ENCODE measurements around the gene APBA1.

The APBA1 gene

GRCh38 chr9:69476016-69476415 is 196.2 kb downstream of the APBA1 start:
- no peak for DNase-seq (ENCODE audit: low read depth)
- H3K4me3 ChIP-seq (ENCODE audit: low read depth, low read length): no peak overlapping the region
- no peak for TF ChIP-seq CTCF (IDR thresholded peaks at IDR 0.05; ENCODE audit: control insufficient read depth, extremely low read depth, insufficient read depth)

DNA sequence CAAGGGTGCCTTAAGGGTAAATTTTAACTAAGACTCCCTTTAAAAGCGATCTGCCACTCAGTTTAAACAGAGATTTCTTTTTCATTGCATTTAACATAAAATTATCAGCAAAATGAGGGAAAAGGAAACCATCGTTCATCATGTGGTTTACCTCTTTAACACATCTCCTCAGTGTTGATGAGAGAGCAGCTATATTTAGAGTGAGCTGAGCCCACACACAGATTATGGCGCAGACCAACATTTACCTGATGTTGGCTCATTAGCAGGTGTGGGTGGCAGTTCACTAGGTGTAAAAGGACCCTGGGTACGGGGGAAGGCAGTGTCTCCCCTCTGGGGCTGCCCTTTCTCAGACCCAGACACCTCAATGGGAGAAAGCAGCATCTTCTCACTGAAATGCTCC is 197.3 kb downstream of the APBA1 start:
- no peak overlapping the region for H3K4me3 ChIP-seq (ENCODE audit: low read depth, low read length)
- no peak for TF ChIP-seq CTCF (IDR thresholded peaks at IDR 0.05; ENCODE audit: control insufficient read depth, extremely low read depth, insufficient read depth)
- DNase-seq (ENCODE audit: low read depth): no peak

DNA sequence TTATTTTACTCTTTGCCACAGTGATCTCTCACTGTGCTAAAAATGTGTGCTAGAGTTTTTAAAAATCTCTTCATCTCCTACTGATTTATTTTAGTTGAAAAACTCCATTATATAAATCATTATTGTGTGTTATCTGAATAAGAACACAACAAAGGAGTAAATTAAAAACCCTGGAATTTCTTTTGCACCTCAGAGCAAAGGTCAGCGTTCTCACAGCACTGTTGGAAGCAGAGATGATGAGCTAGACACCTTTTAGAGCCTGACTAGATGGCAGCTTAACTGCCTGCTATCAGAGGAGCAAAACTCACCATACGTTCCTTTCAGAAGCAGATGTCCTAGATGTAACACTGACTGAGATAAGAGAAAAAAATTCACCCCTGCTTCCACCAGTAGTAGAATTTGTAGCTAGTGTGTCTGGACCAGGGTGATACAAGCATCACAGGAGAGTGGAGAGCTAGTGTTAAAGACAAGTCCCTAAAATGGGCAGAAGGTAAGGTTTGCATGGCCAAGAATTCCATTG is 200.0 kb downstream of the APBA1 start:
- no peak for TF ChIP-seq CTCF (IDR thresholded peaks at IDR 0.05; ENCODE audit: control insufficient read depth, extremely low read depth, insufficient read depth)
- no peak overlapping the region for H3K4me3 ChIP-seq (ENCODE audit: low read depth, low read length)
- DNase-seq (ENCODE audit: low read depth): no peak

DNA sequence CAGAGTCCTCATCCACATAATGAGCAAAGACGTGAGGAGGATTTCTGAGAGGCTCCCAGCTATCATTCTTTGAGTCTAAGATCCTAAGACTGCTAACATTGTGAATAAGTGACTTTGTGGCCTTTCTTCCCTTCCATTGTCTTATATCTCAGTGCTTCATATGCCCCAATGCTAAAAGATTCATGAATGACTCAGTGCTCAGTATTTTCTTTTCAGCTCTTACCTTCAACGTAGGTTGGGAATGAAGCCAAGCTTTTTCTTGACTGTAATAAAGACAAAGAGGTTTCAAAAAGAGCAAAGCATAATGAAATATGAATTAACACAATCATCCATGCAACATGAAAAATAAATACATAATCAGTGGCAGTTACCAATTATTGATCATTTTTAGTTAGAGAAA is 200.7 kb downstream of the APBA1 start:
- no peak for TF ChIP-seq CTCF (IDR thresholded peaks at IDR 0.05; ENCODE audit: control insufficient read depth, extremely low read depth, insufficient read depth)
- no peak overlapping the region for H3K4me3 ChIP-seq (ENCODE audit: low read depth, low read length)
- DNase-seq (ENCODE audit: low read depth): no peak

DNA sequence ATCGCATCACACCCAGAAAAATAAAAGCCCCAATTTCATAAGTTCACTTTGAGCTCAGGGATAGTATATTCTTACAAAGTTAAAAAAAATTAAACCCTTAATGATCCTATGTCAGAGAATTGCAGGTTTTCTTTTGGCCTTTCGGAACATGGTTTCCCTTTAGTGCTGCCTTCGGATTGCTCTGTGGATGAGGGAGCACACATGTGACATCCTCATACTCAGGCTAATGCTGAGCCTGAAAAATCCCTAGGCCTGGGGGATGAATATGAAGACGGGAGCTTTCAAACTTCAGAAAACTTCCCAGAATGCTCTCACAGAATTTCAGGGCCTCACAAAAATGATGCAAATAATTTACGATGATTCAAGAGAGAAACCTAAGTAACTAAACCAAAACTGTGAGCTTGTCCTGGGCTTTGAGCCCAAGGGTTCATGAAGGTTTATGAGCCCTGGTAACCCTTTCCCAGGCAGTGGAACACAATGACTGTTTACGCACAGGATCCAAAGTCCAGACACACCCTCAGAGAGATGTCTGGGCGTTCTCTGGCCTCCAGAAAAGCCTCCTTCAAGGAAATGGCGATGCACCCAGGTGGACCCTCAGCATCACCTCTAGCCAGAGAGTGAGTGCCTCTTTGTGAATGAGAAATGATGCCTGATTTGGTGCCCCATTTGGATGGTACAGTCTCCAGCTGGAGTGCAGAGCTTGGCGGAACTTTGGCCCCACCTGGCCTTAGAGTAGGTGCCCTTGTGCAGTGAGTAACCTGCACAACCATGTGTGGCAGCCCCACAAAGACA is 201.8 kb downstream of the APBA1 start:
- no peak for DNase-seq (ENCODE audit: low read depth)
- no peak for TF ChIP-seq CTCF (IDR thresholded peaks at IDR 0.05; ENCODE audit: control insufficient read depth, extremely low read depth, insufficient read depth)
- H3K4me3 ChIP-seq (ENCODE audit: low read depth, low read length): no peak overlapping the region

DNA sequence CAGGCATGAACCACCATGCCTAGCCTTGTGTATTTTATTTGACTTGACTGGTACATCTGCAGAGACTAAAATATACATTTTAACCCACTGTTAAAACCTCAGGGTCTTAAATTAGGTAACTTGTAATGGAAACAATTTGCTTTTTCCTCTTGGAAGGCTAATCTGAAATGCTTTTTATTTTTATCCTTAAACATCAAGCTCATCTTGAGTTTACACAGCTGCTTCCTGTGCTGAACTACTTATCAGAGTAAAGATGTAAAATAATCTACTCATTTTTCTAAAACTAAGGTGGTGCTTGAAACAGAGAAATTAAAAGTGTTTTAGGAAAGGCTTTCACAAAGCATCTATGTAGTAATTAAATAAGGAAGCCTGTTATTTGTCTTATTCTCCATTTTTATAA is 203.0 kb downstream of the APBA1 start:
- no peak for TF ChIP-seq CTCF (IDR thresholded peaks at IDR 0.05; ENCODE audit: control insufficient read depth, extremely low read depth, insufficient read depth)
- H3K4me3 ChIP-seq (ENCODE audit: low read depth, low read length): no peak overlapping the region
- no peak for DNase-seq (ENCODE audit: low read depth)

- TF ChIP-seq CTCF (IDR thresholded peaks at IDR 0.05; ENCODE audit: control insufficient read depth, extremely low read depth, insufficient read depth): no peak
- no peak overlapping the region for H3K4me3 ChIP-seq (ENCODE audit: low read depth, low read length)
- no peak for DNase-seq (ENCODE audit: low read depth)
Observed at GRCh38 chr9:69468380-69468779, 203.8 kb downstream of the APBA1 start.

Measured in LNCaP clone FGC (cell line).